Muscle layer of duodenum (tissue), 2 donors: Measurements from ENCODE around the gene UCN3.

Source experiments
- H3K27ac ChIP-seq: one replicate; pipeline ENCODE4 v1.7.0; 2013; ENCODE audit warnings: mild to moderate bottlenecking, low read length
- H3K27me3 ChIP-seq: one replicate; pipeline ENCODE4 v1.7.0; 2013; ENCODE audit warnings: low read depth, mild to moderate bottlenecking, control low read depth, low read length
- H3K36me3 ChIP-seq, 2 donors: one replicate each; pipeline ENCODE4 v1.7.0; 2013; ENCODE audit warnings: low read length in 2 of 2, control low read depth in 1 of 2, mild to moderate bottlenecking in 1 of 2; ENCODE audit not compliant: insufficient read depth in 2 of 2, control insufficient read depth in 1 of 2
- H3K4me1 ChIP-seq, 2 donors: one replicate each; pipeline ENCODE4 v1.7.0; 2013; ENCODE audit warnings: low read length in 2 of 2, mild to moderate bottlenecking in 2 of 2, control low read depth in 1 of 2, moderate library complexity in 1 of 2; ENCODE audit not compliant: insufficient read depth in 2 of 2, control insufficient read depth in 1 of 2
- H3K4me3 ChIP-seq, 2 donors: one replicate each; pipeline ENCODE4 v1.7.0; 2013; ENCODE audit warnings: low read length in 2 of 2, low read depth in 1 of 2, mild to moderate bottlenecking in 1 of 2
- H3K9me3 ChIP-seq, 2 donors: one replicate each; pipeline ENCODE4 v1.7.0; 2013; ENCODE audit warnings: low read length in 2 of 2, control low read depth in 1 of 2, mild to moderate bottlenecking in 1 of 2; ENCODE audit not compliant: control insufficient read depth in 1 of 2
- donor health status: healthy.

UCN3 gene

GRCh38 chr10:5364890-5365338 is at the start of gene UCN3:
Gene UCN3 (plus strand): TSS chr10:5364966. CDS start chr10:5373721, 8,755 bp downstream.
- peaks cover 12% of the 10 kb centered on the region for H3K27me3 ChIP-seq
- H3K4me1 ChIP-seq, result no peaks in the 10 kb centered on the region
- H3K9me3 ChIP-seq, result no peaks in the 10 kb centered on the region
- H3K4me3 ChIP-seq, result no peak within 1 kb of the TSS
- no peaks in the 10 kb centered on the region for H3K36me3 ChIP-seq
- no peak within 1 kb of the TSS for H3K27ac ChIP-seq

GRCh38 chr10:5317547-5318107 is 47.1 kb upstream of the UCN3 start:
- H3K27ac ChIP-seq, result no peak overlapping the region
- no peaks in the 10 kb centered on the region for H3K27me3 ChIP-seq
- no peaks in the 10 kb centered on the region for H3K4me1 ChIP-seq
- no peaks in the 10 kb centered on the region for H3K36me3 ChIP-seq
- H3K4me3 ChIP-seq, result no peak overlapping the region
- H3K9me3 ChIP-seq, result no peaks in the 10 kb centered on the region

- H3K4me3 ChIP-seq, result no peak overlapping the region
- H3K27me3 ChIP-seq, result no peaks in the 10 kb centered on the region
- no peaks in the 10 kb centered on the region for H3K9me3 ChIP-seq
- H3K27ac ChIP-seq, result no peak overlapping the region
- H3K4me1 ChIP-seq, result no peaks in the 10 kb centered on the region
- H3K36me3 ChIP-seq, result no peaks in the 10 kb centered on the region
Measured at GRCh38 chr10:5318148-5318547, 46.6 kb upstream of the UCN3 start.

- Histone ChIP-seq H3K36me3 (no peaks in the 10 kb centered on the region), H3K4me1 (no peaks in the 10 kb centered on the region), H3K4me3 (no peak overlapping the region), H3K27ac (no peak overlapping the region), H3K27me3 (no peaks in the 10 kb centered on the region), H3K9me3 (no peaks in the 10 kb centered on the region)
Measured at GRCh38 chr10:5319863-5320262, 44.9 kb upstream of the UCN3 start.

GRCh38 chr10:5321273-5321672 is 43.5 kb upstream of the UCN3 start:
- Histone ChIP-seq H3K27me3 (no peaks in the 10 kb centered on the region), H3K36me3 (no peaks in the 10 kb centered on the region), H3K27ac (no peak overlapping the region), H3K9me3 (peaks cover 0 to 2% of the 10 kb centered on the region in 2 donors), H3K4me3 (no peak overlapping the region), H3K4me1 (no peaks in the 10 kb centered on the region)

GRCh38 chr10:5323446-5323845 is 41.3 kb upstream of the UCN3 start:
- H3K27ac ChIP-seq, result no peak overlapping the region
- no peaks in the 10 kb centered on the region for H3K27me3 ChIP-seq
- H3K36me3 ChIP-seq, result no peaks in the 10 kb centered on the region
- peaks cover 0 to 4% of the 10 kb centered on the region in 2 donors for H3K9me3 ChIP-seq
- no peak overlapping the region for H3K4me3 ChIP-seq
- H3K4me1 ChIP-seq, result no peaks in the 10 kb centered on the region

- H3K36me3 ChIP-seq, result no peaks in the 10 kb centered on the region
- no peaks in the 10 kb centered on the region for H3K4me1 ChIP-seq
- H3K9me3 ChIP-seq, result peaks cover 0 to 4% of the 10 kb centered on the region in 2 donors
- no peaks in the 10 kb centered on the region for H3K27me3 ChIP-seq
- no peak overlapping the region for H3K4me3 ChIP-seq
- no peak overlapping the region for H3K27ac ChIP-seq
Measured at GRCh38 chr10:5325076-5325475, 39.7 kb upstream of the UCN3 start.

GRCh38 chr10:5334196-5334880 is 30.4 kb upstream of the UCN3 start:
- no peak overlapping the region for H3K27ac ChIP-seq
- no peaks in the 10 kb centered on the region for H3K4me1 ChIP-seq
- no peaks in the 10 kb centered on the region for H3K27me3 ChIP-seq
- no peak overlapping the region for H3K4me3 ChIP-seq
- peaks cover 0 to 3% of the 10 kb centered on the region in 2 donors for H3K9me3 ChIP-seq
- H3K36me3 ChIP-seq, result no peaks in the 10 kb centered on the region

- no peaks in the 10 kb centered on the region for H3K4me1 ChIP-seq
- H3K9me3 ChIP-seq, result no peaks in the 10 kb centered on the region
- no peaks in the 10 kb centered on the region for H3K27me3 ChIP-seq
- no peak overlapping the region for H3K4me3 ChIP-seq
- no peaks in the 10 kb centered on the region for H3K36me3 ChIP-seq
- H3K27ac ChIP-seq, result no peak overlapping the region
Measured at GRCh38 chr10:5338010-5338409, 26.8 kb upstream of the UCN3 start.

- Histone ChIP-seq H3K9me3 (no peaks in the 10 kb centered on the region), H3K27me3 (no peaks in the 10 kb centered on the region), H3K27ac (no peak overlapping the region), H3K4me3 (no peak overlapping the region), H3K36me3 (no peaks in the 10 kb centered on the region), H3K4me1 (no peaks in the 10 kb centered on the region)
Measured at GRCh38 chr10:5343092-5343491, 21.7 kb upstream of the UCN3 start.

GRCh38 chr10:5343561-5343960 is 21.2 kb upstream of the UCN3 start:
- Histone ChIP-seq H3K4me1 (no peaks in the 10 kb centered on the region), H3K36me3 (no peaks in the 10 kb centered on the region), H3K4me3 (no peak overlapping the region), H3K9me3 (no peaks in the 10 kb centered on the region), H3K27ac (no peak overlapping the region), H3K27me3 (no peaks in the 10 kb centered on the region)

GRCh38 chr10:5343979-5344378 is 20.8 kb upstream of the UCN3 start:
- H3K4me1 ChIP-seq, result no peaks in the 10 kb centered on the region

More at GRCh38 chr10:5343979-5344378, 20.8 kb upstream of the UCN3 start:
- H3K27me3 ChIP-seq, result no peaks in the 10 kb centered on the region
- no peaks in the 10 kb centered on the region for H3K36me3 ChIP-seq
- no peaks in the 10 kb centered on the region for H3K9me3 ChIP-seq
- H3K4me3 ChIP-seq, result no peak overlapping the region
- H3K27ac ChIP-seq, result no peak overlapping the region
